ENCODE measurements around the gene ODR4. TPM values are rescaled to one million over a fixed set of nuclear protein-coding genes. Genes with fewer than 3 reads are reported as not detected.

ODR4 gene
- total RNA-seq, 1 donor from 2014 or later = 5.5 TPM

GRCh38 chr1:186424539-186424938 lies 48.9 kb downstream of the ODR4 start:
- intact Hi-C loops (cut with DNase I) = no loop called here
- DNase-seq (ENCODE audit: low spot score in 2 of 2) = no peak

GRCh38 chr1:186426118-186426517 lies 50.5 kb downstream of the ODR4 start:
- DNase-seq (ENCODE audit: low spot score in 2 of 2) = no peak
- Histone ChIP-seq H3K9me3 (no peaks in the 10 kb centered on the region), H3K36me3 (no peaks in the 10 kb centered on the region), H3K4me3 (no peak overlapping the region), H3K4me1 (no peaks in the 10 kb centered on the region), H3K27ac (no peak overlapping the region), H3K27me3 (no peaks in the 10 kb centered on the region)
- no peak for TF ChIP-seq CTCF (IDR thresholded peaks at IDR 0.05)
- intact Hi-C loops (cut with DNase I) = no loop called here

More at GRCh38 chr1:186424539-186424938, 48.9 kb downstream of the ODR4 start:
- H3K4me1 ChIP-seq = no peaks in the 10 kb centered on the region
- H3K9me3 ChIP-seq = no peaks in the 10 kb centered on the region
- no peak overlapping the region for H3K27ac ChIP-seq
- no peak for TF ChIP-seq CTCF (IDR thresholded peaks at IDR 0.05)
- H3K27me3 ChIP-seq = no peaks in the 10 kb centered on the region
- no peak overlapping the region for H3K4me3 ChIP-seq
- H3K36me3 ChIP-seq = peaks cover 6 to 7% of the 10 kb centered on the region in 2 donors

GRCh38 chr1:186429017-186429416 lies 53.4 kb downstream of the ODR4 start:
- Histone ChIP-seq H3K9me3 (no peaks in the 10 kb centered on the region), H3K27me3 (no peaks in the 10 kb centered on the region), H3K4me1 (no peaks in the 10 kb centered on the region), H3K27ac (no peak overlapping the region), H3K36me3 (no peaks in the 10 kb centered on the region), H3K4me3 (no peak overlapping the region)
- no peak for TF ChIP-seq CTCF (IDR thresholded peaks at IDR 0.05)
- intact Hi-C loops (cut with DNase I) = no loop called here
- no peak for DNase-seq (ENCODE audit: low spot score in 2 of 2)

GRCh38 chr1:186435336-186435735 lies 59.7 kb downstream of the ODR4 start:
- H3K4me1 ChIP-seq = no peaks in the 10 kb centered on the region
- no peak for DNase-seq (ENCODE audit: low spot score in 2 of 2)
- TF ChIP-seq CTCF (IDR thresholded peaks at IDR 0.05) = no peak
- H3K4me3 ChIP-seq = no peak overlapping the region
- H3K9me3 ChIP-seq = no peaks in the 10 kb centered on the region
- no peak overlapping the region for H3K27ac ChIP-seq
- no peaks in the 10 kb centered on the region for H3K36me3 ChIP-seq
- H3K27me3 ChIP-seq = no peaks in the 10 kb centered on the region
- intact Hi-C loops (cut with DNase I) = no loop called here

- H3K27me3 ChIP-seq = no peaks in the 10 kb centered on the region
- no peak overlapping the region for H3K27ac ChIP-seq
- no peaks in the 10 kb centered on the region for H3K36me3 ChIP-seq
- no peak for DNase-seq (ENCODE audit: low spot score in 2 of 2)
- H3K9me3 ChIP-seq = no peaks in the 10 kb centered on the region
- H3K4me3 ChIP-seq = no peak overlapping the region
- TF ChIP-seq CTCF (IDR thresholded peaks at IDR 0.05) = no peak
- H3K4me1 ChIP-seq = no peaks in the 10 kb centered on the region
- intact Hi-C loops (cut with DNase I) = no loop called here
Measured at GRCh38 chr1:186438567-186438966, 62.9 kb downstream of the ODR4 start.

- no peaks in the 10 kb centered on the region for H3K36me3 ChIP-seq
- intact Hi-C loops (cut with DNase I) = no loop called here
- no peaks in the 10 kb centered on the region for H3K4me1 ChIP-seq
- no peak for TF ChIP-seq CTCF (IDR thresholded peaks at IDR 0.05)
- no peaks in the 10 kb centered on the region for H3K9me3 ChIP-seq
- DNase-seq (ENCODE audit: low spot score in 2 of 2) = no peak
- no peaks in the 10 kb centered on the region for H3K27me3 ChIP-seq
- no peak overlapping the region for H3K4me3 ChIP-seq
- no peak overlapping the region for H3K27ac ChIP-seq
Measured at GRCh38 chr1:186440584-186440983, 64.9 kb downstream of the ODR4 start.
